ENCODE data around the gene PPME1.

The PPME1 gene

DNA sequence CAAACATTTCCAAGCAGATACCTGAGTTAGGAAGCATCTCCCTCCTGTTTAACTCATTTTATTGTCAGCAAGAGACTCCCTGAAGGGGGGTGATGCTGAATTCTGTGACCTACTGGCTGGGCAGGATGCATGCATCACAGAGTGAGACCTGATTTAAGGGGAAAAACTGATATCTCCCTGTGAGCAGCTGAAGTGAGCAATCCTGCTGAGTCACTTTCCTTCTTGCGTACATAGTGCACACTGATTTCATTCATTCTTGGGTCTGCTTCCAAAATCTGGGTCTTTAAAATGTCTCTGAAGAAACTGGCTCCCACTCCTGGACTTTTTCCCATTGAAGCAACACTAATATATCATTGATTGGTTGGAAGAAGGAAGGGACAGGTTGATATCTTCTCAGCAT is 117.1 kb downstream of the PPME1 start:
- TF ChIP-seq, protein P1, sequence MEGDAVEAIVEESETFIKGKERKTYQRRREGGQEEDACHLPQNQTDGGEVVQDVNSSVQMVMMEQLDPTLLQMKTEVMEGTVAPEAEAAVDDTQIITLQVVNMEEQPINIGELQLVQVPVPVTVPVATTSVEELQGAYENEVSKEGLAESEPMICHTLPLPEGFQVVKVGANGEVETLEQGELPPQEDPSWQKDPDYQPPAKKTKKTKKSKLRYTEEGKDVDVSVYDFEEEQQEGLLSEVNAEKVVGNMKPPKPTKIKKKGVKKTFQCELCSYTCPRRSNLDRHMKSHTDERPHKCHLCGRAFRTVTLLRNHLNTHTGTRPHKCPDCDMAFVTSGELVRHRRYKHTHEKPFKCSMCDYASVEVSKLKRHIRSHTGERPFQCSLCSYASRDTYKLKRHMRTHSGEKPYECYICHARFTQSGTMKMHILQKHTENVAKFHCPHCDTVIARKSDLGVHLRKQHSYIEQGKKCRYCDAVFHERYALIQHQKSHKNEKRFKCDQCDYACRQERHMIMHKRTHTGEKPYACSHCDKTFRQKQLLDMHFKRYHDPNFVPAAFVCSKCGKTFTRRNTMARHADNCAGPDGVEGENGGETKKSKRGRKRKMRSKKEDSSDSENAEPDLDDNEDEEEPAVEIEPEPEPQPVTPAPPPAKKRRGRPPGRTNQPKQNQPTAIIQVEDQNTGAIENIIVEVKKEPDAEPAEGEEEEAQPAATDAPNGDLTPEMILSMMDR (IDR thresholded peaks at IDR 0.05; ENCODE audit: low read depth, low read length): no peak
- peak; percentile 75 for DNase-seq (ENCODE audit: extremely low read depth, low read depth)

DNA sequence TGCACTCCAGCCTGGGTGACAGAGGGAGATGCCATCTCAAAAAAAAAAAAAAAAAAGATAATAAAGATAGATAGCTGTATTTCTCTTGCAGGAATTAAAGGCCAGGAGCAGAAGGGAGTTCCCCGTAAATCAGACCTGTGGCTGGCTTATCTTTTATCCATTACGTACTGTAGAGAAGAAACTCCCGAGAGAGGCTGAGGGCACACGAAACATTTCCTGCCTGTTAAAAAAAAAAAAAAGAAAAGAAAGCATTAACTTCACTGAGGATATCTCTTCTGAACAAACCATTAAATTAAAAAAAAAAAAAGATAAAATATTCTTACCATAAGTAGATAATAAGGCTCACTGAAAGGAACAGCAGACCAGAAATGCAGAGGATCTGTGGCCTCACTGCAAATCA is 117.8 kb downstream of the PPME1 start:
- DNase-seq (ENCODE audit: extremely low read depth, low read depth): no peak
- TF ChIP-seq, protein P1 (IDR thresholded peaks at IDR 0.05; ENCODE audit: low read depth, low read length): no peak

DNA sequence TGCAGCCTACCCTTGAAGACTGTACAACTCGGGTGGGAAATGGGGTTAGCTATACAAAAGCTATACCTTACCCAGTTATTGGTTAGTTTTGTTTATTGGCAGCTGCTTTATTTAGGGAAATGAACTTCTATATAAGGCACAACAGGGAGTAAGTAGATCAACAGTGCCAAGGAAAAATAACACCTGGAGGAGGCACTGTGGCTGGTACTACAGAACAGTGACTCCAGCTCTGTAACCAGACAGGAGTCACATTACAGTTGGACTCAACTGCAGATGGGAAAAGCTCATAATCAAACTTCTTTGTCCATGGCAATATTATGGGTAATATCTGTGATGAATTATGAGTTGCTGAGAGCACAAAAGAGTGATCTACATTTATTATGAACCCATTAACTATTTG is 126.4 kb downstream of the PPME1 start:
- TF ChIP-seq, protein P1 (IDR thresholded peaks at IDR 0.05; ENCODE audit: low read depth, low read length): no peak
- DNase-seq (ENCODE audit: extremely low read depth, low read depth): no peak

DNA sequence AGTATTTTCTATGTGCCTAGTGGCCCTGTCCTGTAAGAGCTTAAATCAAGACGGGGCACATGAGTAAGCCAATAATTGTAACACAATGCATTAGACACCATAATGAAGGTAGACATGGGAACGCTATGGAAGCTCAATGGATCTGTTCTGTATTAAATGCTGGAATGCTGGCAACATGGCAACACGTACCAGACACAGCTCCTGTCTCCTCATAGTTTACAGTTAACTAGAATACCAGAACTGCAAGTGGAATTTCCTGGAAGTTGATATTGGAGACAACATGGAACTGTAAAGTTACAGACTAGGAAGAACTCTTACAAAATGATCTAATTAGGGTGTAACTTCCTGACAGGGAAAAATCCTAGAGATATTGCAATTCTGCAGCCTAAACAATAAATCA is 127.9 kb downstream of the PPME1 start:
- DNase-seq (ENCODE audit: extremely low read depth, low read depth): no peak

More for the DNA sequence above, 127.9 kb downstream of the PPME1 start:
- TF ChIP-seq, protein P1 (IDR thresholded peaks at IDR 0.05; ENCODE audit: low read depth, low read length): no peak
